Subcutaneous abdominal adipose tissue (tissue), 5 donors: Measurements from ENCODE around the gene MUS81.

Experiments
- H3K27ac ChIP-seq: one replicate; pipeline ENCODE4 v1.7.0; 2013; ENCODE audit warnings: low read depth, mild to moderate bottlenecking, inconsistent platforms, low read length, moderate library complexity
- H3K27me3 ChIP-seq, 5 donors: one replicate each; pipeline ENCODE4 v1.7.0; 2013; ENCODE audit warnings: low read length in 5 of 5, inconsistent platforms in 1 of 5; ENCODE audit not compliant: control insufficient read depth in 5 of 5, insufficient read depth in 4 of 5
- H3K36me3 ChIP-seq, 5 donors: one replicate each; pipeline ENCODE4 v1.7.0; 2013; ENCODE audit warnings: low read length in 5 of 5; ENCODE audit not compliant: control insufficient read depth in 5 of 5, insufficient read depth in 5 of 5
- H3K4me1 ChIP-seq, 5 donors: one replicate each; pipeline ENCODE4 v1.7.0; 2013; ENCODE audit warnings: low read length in 5 of 5, mild to moderate bottlenecking in 3 of 5, moderate library complexity in 1 of 5; ENCODE audit not compliant: control insufficient read depth in 5 of 5, insufficient read depth in 5 of 5
- H3K4me3 ChIP-seq, 5 donors: one replicate each; pipeline ENCODE4 v1.7.0; 2013; ENCODE audit warnings: low read length in 5 of 5, low read depth in 1 of 5
- H3K9ac ChIP-seq, 5 donors: one replicate each; pipeline ENCODE4 v1.7.0; 2013; ENCODE audit warnings: low read length in 5 of 5, mild to moderate bottlenecking in 4 of 5, moderate library complexity in 3 of 5
- H3K9me3 ChIP-seq, 5 donors: one replicate each; pipeline ENCODE4 v1.7.0; 2013; ENCODE audit warnings: low read length in 5 of 5; ENCODE audit not compliant: control insufficient read depth in 5 of 5
- donor health status: healthy.
- donor health status: healthy.
- donor health status: healthy.
- donor health status: healthy.
- donor health status: healthy.

Gene MUS81

GRCh38 chr11:65899356-65900124, 39.3 kb downstream of the MUS81 start:
- Histone ChIP-seq H3K36me3 (no peaks in the 10 kb centered on the region), H3K9me3 (no peaks in the 10 kb centered on the region), H3K4me1 (peaks cover 0 to 21% (median 14%) of the 10 kb centered on the region in 5 donors), H3K4me3 (peak overlapping the region; percentile 40 to 82 (median 79)), H3K27ac (peak overlapping the region; percentile 30), H3K27me3 (peaks cover 0 to 2% (median 0%) of the 10 kb centered on the region in 5 donors), H3K9ac (peak overlapping the region in 4 of 5 donors; percentile 36 to 87 (median 82))

- Histone ChIP-seq H3K27me3 (peaks cover 0 to 2% (median 0%) of the 10 kb centered on the region in 5 donors), H3K4me1 (peaks cover 0 to 21% (median 14%) of the 10 kb centered on the region in 5 donors), H3K36me3 (no peaks in the 10 kb centered on the region), H3K4me3 (peak within 1 kb of the TSS; percentile 40 to 82 (median 79)), H3K9me3 (no peaks in the 10 kb centered on the region), H3K9ac (peak within 1 kb of the TSS in 4 of 5 donors; percentile 36 to 87 (median 82)), H3K27ac (peak within 1 kb of the TSS; percentile 30)
Measured at GRCh38 chr11:65900125-65900898, 40.1 kb downstream of the MUS81 start, which contains the start of gene FOSL1. Gene FOSL1, minus strand, starts transcription at chr11:65900388. Its CDS starts 49 bp downstream, at chr11:65900339.

DNA sequence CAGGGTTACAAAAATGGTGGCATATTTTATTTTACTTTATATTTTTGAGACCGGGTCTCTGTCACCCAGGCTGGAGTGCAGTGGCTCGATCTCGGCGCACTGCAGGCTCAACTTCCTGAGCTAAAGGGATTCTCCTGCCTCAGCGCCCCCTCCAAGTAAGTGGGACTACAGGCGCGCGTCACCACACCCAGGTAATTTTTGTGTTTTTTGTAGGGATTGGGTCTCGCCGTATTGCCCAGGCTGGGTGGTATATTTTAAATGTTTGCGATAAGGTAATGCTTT, 40.6 kb downstream of the MUS81 start:
- no peak overlapping the region for H3K27ac ChIP-seq
- no peak overlapping the region for H3K9ac ChIP-seq
- no peaks in the 10 kb centered on the region for H3K9me3 ChIP-seq
- peaks cover 0 to 2% (median 0%) of the 10 kb centered on the region in 5 donors for H3K27me3 ChIP-seq
- H3K4me1 ChIP-seq, result peaks cover 0 to 21% (median 14%) of the 10 kb centered on the region in 5 donors
- no peaks in the 10 kb centered on the region for H3K36me3 ChIP-seq
- H3K4me3 ChIP-seq, result peak overlapping the region in 4 of 5 donors; percentile 51 to 82 (median 80)

GRCh38 chr11:65903068-65903481, 42.8 kb downstream of the MUS81 start:
- Histone ChIP-seq H3K4me3 (no peak overlapping the region), H3K9ac (no peak overlapping the region), H3K9me3 (no peaks in the 10 kb centered on the region), H3K27me3 (peaks cover 0 to 2% (median 0%) of the 10 kb centered on the region in 5 donors), H3K36me3 (no peaks in the 10 kb centered on the region), H3K4me1 (peaks cover 0 to 21% (median 14%) of the 10 kb centered on the region in 5 donors), H3K27ac (no peak overlapping the region)

DNA sequence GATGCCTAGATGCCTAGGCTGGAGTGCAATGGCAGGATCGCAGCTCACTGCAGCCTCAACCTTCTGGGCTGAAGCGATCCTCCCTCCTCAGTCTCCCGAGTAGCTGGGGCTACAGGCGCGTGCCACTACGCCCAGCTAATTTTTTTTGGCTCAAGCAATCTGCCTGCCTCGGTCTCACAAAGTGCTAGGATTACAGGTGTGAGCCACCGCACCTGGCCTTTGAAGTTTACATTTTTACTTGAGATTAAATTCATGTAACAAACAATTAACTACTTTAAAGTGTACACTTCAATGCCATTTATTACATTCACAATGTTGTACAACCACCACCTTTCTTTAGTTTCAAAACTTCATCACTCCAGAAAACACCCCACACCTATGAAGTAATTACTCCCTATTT, 43.5 kb downstream of the MUS81 start:
- Histone ChIP-seq H3K27me3 (peaks cover 0 to 2% (median 0%) of the 10 kb centered on the region in 5 donors), H3K9me3 (no peaks in the 10 kb centered on the region), H3K9ac (no peak overlapping the region), H3K4me1 (peaks cover 0 to 19% (median 13%) of the 10 kb centered on the region in 5 donors), H3K27ac (no peak overlapping the region), H3K36me3 (no peaks in the 10 kb centered on the region), H3K4me3 (no peak overlapping the region)

GRCh38 chr11:65906602-65907001, 46.4 kb downstream of the MUS81 start:
- Histone ChIP-seq H3K4me3 (no peak overlapping the region), H3K9me3 (no peaks in the 10 kb centered on the region), H3K27ac (no peak overlapping the region), H3K9ac (no peak overlapping the region), H3K27me3 (peaks cover 0 to 6% (median 4%) of the 10 kb centered on the region in 5 donors), H3K4me1 (peaks cover 0 to 6% (median 5%) of the 10 kb centered on the region in 5 donors), H3K36me3 (no peaks in the 10 kb centered on the region)

DNA sequence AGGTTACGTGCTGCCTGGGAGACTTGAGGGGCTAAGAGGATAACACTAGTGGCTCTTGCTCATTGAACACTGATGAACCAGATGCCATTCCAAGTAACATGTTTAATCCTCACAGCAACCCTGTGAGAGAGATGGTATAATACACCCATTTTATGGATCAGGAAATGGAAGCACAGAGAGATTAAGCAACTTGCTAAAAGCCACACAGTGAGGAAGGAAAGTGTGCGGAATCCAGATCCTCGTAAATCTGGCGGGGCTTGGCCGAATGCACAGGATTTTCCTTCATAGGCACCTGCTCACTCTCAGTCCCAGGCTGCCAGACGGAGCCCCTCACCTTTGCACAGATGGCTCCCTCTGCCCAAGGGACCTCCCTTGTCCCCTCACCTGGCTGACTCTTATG, 47.6 kb downstream of the MUS81 start:
- no peaks in the 10 kb centered on the region for H3K9me3 ChIP-seq
- no peaks in the 10 kb centered on the region for H3K36me3 ChIP-seq
- no peak overlapping the region for H3K4me3 ChIP-seq
- peaks cover 0 to 8% (median 6%) of the 10 kb centered on the region in 5 donors for H3K27me3 ChIP-seq
- no peak overlapping the region for H3K9ac ChIP-seq
- peaks cover 7 to 13% (median 12%) of the 10 kb centered on the region in 5 donors for H3K4me1 ChIP-seq
- no peak overlapping the region for H3K27ac ChIP-seq

DNA sequence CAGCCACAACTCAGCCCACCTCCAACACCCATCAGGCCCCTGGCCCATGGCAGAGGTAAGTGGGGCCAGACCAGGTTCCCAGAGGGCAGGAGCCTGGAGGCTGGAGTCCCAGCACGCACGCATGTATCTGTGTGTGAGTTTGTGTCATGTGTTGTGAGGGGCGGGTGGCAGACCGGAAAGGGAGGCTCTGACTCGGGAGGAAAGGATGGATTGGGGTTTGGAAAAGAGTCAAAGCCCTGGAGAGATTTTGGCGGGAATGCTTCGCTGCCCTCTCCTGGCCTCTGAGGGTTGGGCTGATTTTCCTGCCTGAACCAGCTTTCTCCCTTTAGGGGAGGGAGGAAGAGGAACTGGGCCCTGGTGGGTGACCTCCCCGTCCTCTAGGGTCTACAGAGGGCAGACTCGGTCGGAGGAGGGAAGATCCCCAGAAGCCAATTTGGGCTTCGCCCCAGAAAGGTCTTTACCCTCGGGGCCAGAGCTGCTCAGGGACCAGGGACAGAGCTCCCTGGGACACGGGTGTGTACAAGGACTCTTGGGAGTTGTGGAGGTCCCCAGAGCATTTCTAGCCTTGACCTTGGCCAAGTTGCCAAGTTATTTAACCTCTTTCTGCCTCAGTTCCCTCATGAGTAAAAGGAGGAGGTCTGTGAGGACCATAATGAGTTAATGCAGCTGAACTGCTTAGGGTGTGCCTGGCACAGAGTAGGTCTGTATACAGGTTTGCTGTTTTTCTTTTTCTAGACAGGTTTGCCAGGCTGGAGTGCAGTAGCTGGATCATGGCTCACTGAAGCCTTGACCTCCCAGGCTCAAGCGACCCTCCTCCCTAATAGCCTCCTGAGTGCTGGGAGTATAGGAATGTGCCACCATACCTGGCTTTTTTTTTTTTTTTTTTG, 51.7 kb downstream of the MUS81 start:
- H3K9me3 ChIP-seq, result no peaks in the 10 kb centered on the region
- peaks cover 0 to 8% (median 6%) of the 10 kb centered on the region in 5 donors for H3K27me3 ChIP-seq
- H3K9ac ChIP-seq, result peak overlapping the region in 3 of 5 donors; percentile 6 to 45 (median 14)
- peaks cover 25 to 41% (median 37%) of the 10 kb centered on the region in 5 donors for H3K4me1 ChIP-seq
- no peak overlapping the region for H3K4me3 ChIP-seq
- peaks cover 0 to 2% (median under 1%) of the 10 kb centered on the region in 5 donors for H3K36me3 ChIP-seq
- peak overlapping the region; percentile 18 for H3K27ac ChIP-seq

DNA sequence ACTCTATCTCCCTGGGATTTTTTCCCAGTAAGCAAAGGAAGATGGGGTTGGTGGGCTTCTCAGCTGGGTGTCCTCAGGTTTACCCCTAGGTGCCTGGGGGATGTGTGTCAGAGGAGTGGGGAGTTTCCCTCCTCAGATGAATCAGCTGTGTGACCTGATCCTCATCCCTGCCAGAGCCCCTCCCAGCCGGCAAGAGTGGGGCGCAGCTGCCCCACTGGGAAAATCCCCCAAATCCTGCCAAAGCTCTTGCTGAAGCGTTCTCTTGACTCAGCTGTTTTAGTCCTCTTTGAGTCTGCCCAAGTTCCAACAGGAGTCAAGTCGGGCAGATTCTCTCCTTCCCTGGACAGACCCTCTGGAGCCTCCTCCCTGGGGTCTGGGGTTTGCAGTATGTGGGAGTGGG, 52.6 kb downstream of the MUS81 start:
- Histone ChIP-seq H3K27me3 (peaks cover 0 to 8% (median 6%) of the 10 kb centered on the region in 5 donors), H3K27ac (no peak overlapping the region), H3K9me3 (no peaks in the 10 kb centered on the region), H3K9ac (no peak overlapping the region), H3K36me3 (peaks cover 0 to 7% (median 6%) of the 10 kb centered on the region in 5 donors), H3K4me3 (no peak overlapping the region), H3K4me1 (peaks cover 28 to 50% (median 46%) of the 10 kb centered on the region in 5 donors)
